ENCODE results near the gene UBA3. TPM values are rescaled to one million over a fixed set of nuclear protein-coding genes. Genes with fewer than 3 reads are reported as not detected.

The UBA3 gene
- total and polyA plus RNA-seq, 2 experiments from 2014 or later: 43.3 to 59.8 TPM

DNA sequence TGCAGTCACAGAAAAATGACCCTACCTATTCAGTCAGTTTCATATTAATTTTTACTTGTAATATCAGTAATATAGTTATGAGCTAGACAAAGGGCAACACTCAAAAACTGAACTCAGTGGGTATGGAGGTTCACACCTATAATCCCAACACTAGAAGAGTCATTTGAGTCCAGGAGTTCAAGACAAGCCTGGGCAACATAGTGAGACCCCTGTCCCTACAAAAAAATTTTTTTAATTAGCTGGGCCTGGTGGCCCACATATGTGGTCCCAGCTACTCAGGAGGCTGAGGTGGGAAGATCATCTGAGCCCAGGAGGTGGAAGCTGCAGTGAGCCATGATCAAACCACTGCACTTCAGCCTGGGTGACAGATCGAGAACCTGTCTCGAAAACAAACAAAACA, 31.2 kb downstream of the UBA3 start:
- peaks cover 50% of the 10 kb centered on the region for H4K20me1 ChIP-seq (ENCODE audit: insufficient read depth, poor library complexity, severe bottlenecking)
- H3K27me3 ChIP-seq: no peaks in the 10 kb centered on the region
- peaks cover 16% of the 10 kb centered on the region for H3K4me1 ChIP-seq (ENCODE audit: insufficient read depth)
- peaks cover 73% of the 10 kb centered on the region for H3K79me2 ChIP-seq
- peaks cover 2% of the 10 kb centered on the region for H3K36me3 ChIP-seq (replicated peaks; ENCODE audit: insufficient read depth, low read depth)
- H3K9me2 ChIP-seq (replicated peaks; ENCODE audit: insufficient read depth): no peaks in the 10 kb centered on the region
- H3K4me2 ChIP-seq: peak overlapping the region; percentile 86
- no peak overlapping the region for H2AFZ ChIP-seq
- no peak for TF ChIP-seq EZH2 (IDR thresholded peaks at IDR 0.05; ENCODE audit: borderline replicate concordance)
- TF ChIP-seq, protein P1, sequence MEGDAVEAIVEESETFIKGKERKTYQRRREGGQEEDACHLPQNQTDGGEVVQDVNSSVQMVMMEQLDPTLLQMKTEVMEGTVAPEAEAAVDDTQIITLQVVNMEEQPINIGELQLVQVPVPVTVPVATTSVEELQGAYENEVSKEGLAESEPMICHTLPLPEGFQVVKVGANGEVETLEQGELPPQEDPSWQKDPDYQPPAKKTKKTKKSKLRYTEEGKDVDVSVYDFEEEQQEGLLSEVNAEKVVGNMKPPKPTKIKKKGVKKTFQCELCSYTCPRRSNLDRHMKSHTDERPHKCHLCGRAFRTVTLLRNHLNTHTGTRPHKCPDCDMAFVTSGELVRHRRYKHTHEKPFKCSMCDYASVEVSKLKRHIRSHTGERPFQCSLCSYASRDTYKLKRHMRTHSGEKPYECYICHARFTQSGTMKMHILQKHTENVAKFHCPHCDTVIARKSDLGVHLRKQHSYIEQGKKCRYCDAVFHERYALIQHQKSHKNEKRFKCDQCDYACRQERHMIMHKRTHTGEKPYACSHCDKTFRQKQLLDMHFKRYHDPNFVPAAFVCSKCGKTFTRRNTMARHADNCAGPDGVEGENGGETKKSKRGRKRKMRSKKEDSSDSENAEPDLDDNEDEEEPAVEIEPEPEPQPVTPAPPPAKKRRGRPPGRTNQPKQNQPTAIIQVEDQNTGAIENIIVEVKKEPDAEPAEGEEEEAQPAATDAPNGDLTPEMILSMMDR (IDR thresholded peaks at IDR 0.05; ENCODE audit: poor library complexity): no peak
- no peak for TF ChIP-seq EZH2phosphoT487 (IDR thresholded peaks at IDR 0.05; ENCODE audit: low read depth, severe bottlenecking, unreplicated experiment)
- 96% methylated on average over 2 of the region's 2 CpGs for WGBS (ENCODE audit: low lambda C conversion rate, missing lambda C conversion rate)
- H3K9me3 ChIP-seq (ENCODE audit: low read depth): no peaks in the 10 kb centered on the region
- H3K27ac ChIP-seq: no peak overlapping the region
- no peak for DNase-seq (ENCODE audit: low spot score)
- no peak overlapping the region for H3K4me3 ChIP-seq

DNA sequence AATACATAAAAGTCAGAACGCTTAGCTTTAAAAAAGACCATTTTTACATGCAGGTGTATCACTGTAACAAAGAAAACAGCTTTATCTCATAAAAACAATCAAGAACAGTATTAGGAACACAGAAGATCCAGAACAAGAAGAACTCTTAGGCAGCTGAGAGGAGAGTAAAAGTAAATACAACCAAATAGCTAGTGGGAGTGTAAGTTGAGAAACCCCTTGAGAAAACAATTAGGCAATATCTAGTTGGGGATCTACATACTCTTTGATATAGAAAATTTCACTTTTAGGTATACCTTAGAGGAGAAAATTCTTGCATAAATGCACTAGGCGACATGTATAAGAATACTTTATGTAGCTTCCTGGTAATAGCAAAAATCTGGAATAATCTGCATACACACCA, 35.6 kb downstream of the UBA3 start:
- Histone ChIP-seq H3K9me3 (ENCODE audit: low read depth) (no peaks in the 10 kb centered on the region), H3K4me2 (no peak overlapping the region), H2AFZ (no peak overlapping the region), H3K4me3 (no peak overlapping the region), H3K27me3 (no peaks in the 10 kb centered on the region), H3K27ac (no peak overlapping the region), H3K36me3 (replicated peaks; ENCODE audit: insufficient read depth, low read depth) (peaks cover 2% of the 10 kb centered on the region), H4K20me1 (ENCODE audit: insufficient read depth, poor library complexity, severe bottlenecking) (peaks cover 34% of the 10 kb centered on the region), H3K79me2 (peaks cover 61% of the 10 kb centered on the region), H3K4me1 (ENCODE audit: insufficient read depth) (peaks cover under 1% of the 10 kb centered on the region), H3K9me2 (replicated peaks; ENCODE audit: insufficient read depth) (no peaks in the 10 kb centered on the region)
- WGBS (ENCODE audit: low lambda C conversion rate, missing lambda C conversion rate): 89% methylated on average over 2 of the region's 2 CpGs
- DNase-seq (ENCODE audit: low spot score): no peak
- TF ChIP-seq EZH2 (IDR thresholded peaks at IDR 0.05; ENCODE audit: borderline replicate concordance) (no peak), EZH2phosphoT487 (IDR thresholded peaks at IDR 0.05; ENCODE audit: low read depth, severe bottlenecking, unreplicated experiment) (no peak)
- TF ChIP-seq, protein P1 (IDR thresholded peaks at IDR 0.05; ENCODE audit: poor library complexity): no peak

DNA sequence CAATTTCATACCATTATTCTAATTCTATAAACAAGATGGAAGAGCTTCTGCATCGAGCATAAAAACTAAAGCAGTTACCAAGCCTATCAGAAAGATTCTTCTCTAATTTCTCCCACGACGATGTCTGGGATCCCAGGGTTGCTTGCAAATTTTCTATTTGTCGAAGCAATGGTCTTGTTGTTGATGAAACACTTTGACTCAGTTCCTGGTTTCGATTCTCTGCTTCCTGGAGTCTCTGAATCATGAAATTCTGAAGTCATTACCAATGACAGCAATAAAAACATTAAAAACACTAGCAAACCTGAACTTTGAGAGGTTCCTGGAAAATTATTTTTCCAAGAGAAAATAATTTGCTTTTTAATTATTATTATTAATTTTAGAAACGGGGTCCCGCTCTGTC, 46.7 kb downstream of the UBA3 start:
- no peaks in the 10 kb centered on the region for H3K9me2 ChIP-seq (replicated peaks; ENCODE audit: insufficient read depth)
- no peaks in the 10 kb centered on the region for H3K9me3 ChIP-seq (ENCODE audit: low read depth)
- H3K4me1 ChIP-seq (ENCODE audit: insufficient read depth): no peaks in the 10 kb centered on the region
- WGBS (ENCODE audit: low lambda C conversion rate, missing lambda C conversion rate): 98% methylated on average over 7 of the region's 7 CpGs
- H3K4me2 ChIP-seq: no peak overlapping the region
- peaks cover 15% of the 10 kb centered on the region for H3K36me3 ChIP-seq (replicated peaks; ENCODE audit: insufficient read depth, low read depth)
- no peak overlapping the region for H3K4me3 ChIP-seq
- H3K79me2 ChIP-seq: no peaks in the 10 kb centered on the region
- no peaks in the 10 kb centered on the region for H4K20me1 ChIP-seq (ENCODE audit: insufficient read depth, poor library complexity, severe bottlenecking)
- no peak overlapping the region for H2AFZ ChIP-seq
- H3K27me3 ChIP-seq: no peaks in the 10 kb centered on the region
- TF ChIP-seq EZH2phosphoT487 (IDR thresholded peaks at IDR 0.05; ENCODE audit: low read depth, severe bottlenecking, unreplicated experiment) (no peak), EZH2 (IDR thresholded peaks at IDR 0.05; ENCODE audit: borderline replicate concordance) (no peak)
- TF ChIP-seq, protein P1 (IDR thresholded peaks at IDR 0.05; ENCODE audit: poor library complexity): no peak
- H3K27ac ChIP-seq: no peak overlapping the region
- no peak for DNase-seq (ENCODE audit: low spot score)

DNA sequence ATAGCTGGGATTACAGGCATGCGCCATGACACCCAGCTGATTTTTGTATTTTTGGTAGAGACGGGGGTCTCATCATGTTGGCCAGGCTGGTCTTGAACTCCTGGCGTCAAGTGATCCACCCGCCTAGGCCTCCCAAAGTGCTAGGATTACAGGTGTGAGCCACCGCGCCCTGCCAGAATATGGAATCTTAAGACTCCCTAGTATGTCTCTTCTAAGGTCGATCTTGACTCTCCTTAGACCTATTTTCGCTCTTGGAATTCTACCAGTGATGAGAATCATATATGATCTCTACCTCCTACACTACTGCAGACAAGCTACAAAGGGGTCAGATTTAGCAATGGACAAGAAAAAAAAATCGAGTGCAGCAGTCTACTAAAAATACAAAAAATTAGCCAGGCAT, 47.4 kb downstream of the UBA3 start:
- Histone ChIP-seq H3K79me2 (no peaks in the 10 kb centered on the region), H3K36me3 (replicated peaks; ENCODE audit: insufficient read depth, low read depth) (peaks cover 15% of the 10 kb centered on the region), H3K27me3 (no peaks in the 10 kb centered on the region), H3K9me2 (replicated peaks; ENCODE audit: insufficient read depth) (no peaks in the 10 kb centered on the region), H3K27ac (no peak overlapping the region), H3K4me2 (no peak overlapping the region), H3K4me1 (ENCODE audit: insufficient read depth) (no peaks in the 10 kb centered on the region), H3K9me3 (ENCODE audit: low read depth) (no peaks in the 10 kb centered on the region), H2AFZ (no peak overlapping the region), H4K20me1 (ENCODE audit: insufficient read depth, poor library complexity, severe bottlenecking) (no peaks in the 10 kb centered on the region), H3K4me3 (no peak overlapping the region)
- TF ChIP-seq, protein P1 (IDR thresholded peaks at IDR 0.05; ENCODE audit: poor library complexity): no peak
- no peak for TF ChIP-seq EZH2 (IDR thresholded peaks at IDR 0.05; ENCODE audit: borderline replicate concordance)
- TF ChIP-seq EZH2phosphoT487 (IDR thresholded peaks at IDR 0.05; ENCODE audit: low read depth, severe bottlenecking, unreplicated experiment): no peak
- no peak for DNase-seq (ENCODE audit: low spot score)
- WGBS (ENCODE audit: low lambda C conversion rate, missing lambda C conversion rate): 97% methylated on average over 9 of the region's 9 CpGs

Measured in hepatocyte (in vitro differentiated cells).